ENCODE measurements around the gene TPO.

GRCh38 chr2:1584051-1584531 lies 170.8 kb downstream of the TPO start:
- TF ChIP-seq POLR2A (IDR thresholded peaks at IDR 0.05): no peak
- TF ChIP-seq, protein P1, sequence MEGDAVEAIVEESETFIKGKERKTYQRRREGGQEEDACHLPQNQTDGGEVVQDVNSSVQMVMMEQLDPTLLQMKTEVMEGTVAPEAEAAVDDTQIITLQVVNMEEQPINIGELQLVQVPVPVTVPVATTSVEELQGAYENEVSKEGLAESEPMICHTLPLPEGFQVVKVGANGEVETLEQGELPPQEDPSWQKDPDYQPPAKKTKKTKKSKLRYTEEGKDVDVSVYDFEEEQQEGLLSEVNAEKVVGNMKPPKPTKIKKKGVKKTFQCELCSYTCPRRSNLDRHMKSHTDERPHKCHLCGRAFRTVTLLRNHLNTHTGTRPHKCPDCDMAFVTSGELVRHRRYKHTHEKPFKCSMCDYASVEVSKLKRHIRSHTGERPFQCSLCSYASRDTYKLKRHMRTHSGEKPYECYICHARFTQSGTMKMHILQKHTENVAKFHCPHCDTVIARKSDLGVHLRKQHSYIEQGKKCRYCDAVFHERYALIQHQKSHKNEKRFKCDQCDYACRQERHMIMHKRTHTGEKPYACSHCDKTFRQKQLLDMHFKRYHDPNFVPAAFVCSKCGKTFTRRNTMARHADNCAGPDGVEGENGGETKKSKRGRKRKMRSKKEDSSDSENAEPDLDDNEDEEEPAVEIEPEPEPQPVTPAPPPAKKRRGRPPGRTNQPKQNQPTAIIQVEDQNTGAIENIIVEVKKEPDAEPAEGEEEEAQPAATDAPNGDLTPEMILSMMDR (IDR thresholded peaks at IDR 0.05): no peak
